IMR-90 (cell line): Measurements from ENCODE around the gene JCAD. TPM values are rescaled to one million over a fixed set of nuclear protein-coding genes. Genes with fewer than 3 reads are reported as not detected.

Experiments used
- ATAC-seq: fragments of 200-7000 bp; cut with Tn5 transposase; 2 replicates; pipeline ENCODE4 v1.9.1; 2020; ENCODE audit warnings: low read depth, mild to moderate bottlenecking, moderate library complexity
- BruUV-seq: library from RNA; stranded (reverse); fragments of 400-500 nt; replicated peaks from 2 replicates; lab custom pipeline; 2021; lab: Mats Ljungman, UMichigan
- CTCF ChIA-PET: fragments of 300-600 bp; formaldehyde crosslinking; extraction: SDS; loops from one replicate; lab custom pipeline; 2021; ENCODE audit warnings: antibody characterized with exemption; lab: Yijun Ruan, JAX
- POLR2A ChIA-PET: fragments of 300-600 bp; sonication (Branson Sonifier 250); formaldehyde crosslinking; loops from one replicate; lab custom pipeline; 2022; ENCODE audit warnings: antibody characterized with exemption; ENCODE audit not compliant: unreplicated experiment; lab: Charles Lee
- DNase-seq: peaks from one replicate; pipeline ENCODE4 v3.0.0; 2013
- H2AFZ ChIP-seq: replicated peaks from 2 replicates; pipeline ENCODE3; 2013; ENCODE audit warnings: low read length, mild to moderate bottlenecking; ENCODE audit not compliant: poor library complexity
- H2AK5ac ChIP-seq: 2 replicates; pipeline ENCODE4 v1.6.1; 2013; ENCODE audit warnings: low read depth, low read length, inconsistent platforms
- H2AK9ac ChIP-seq: replicated peaks from 2 replicates; pipeline ENCODE3; 2013; ENCODE audit warnings: mild to moderate bottlenecking, low read depth, low read length, moderate library complexity; ENCODE audit not compliant: poor library complexity
- H2BK120ac ChIP-seq: 2 replicates; pipeline ENCODE4 v1.6.1; 2013; ENCODE audit warnings: low read depth, low read length, inconsistent platforms
- H2BK15ac ChIP-seq: 3 replicates; pipeline ENCODE4 v1.6.1; 2013; ENCODE audit warnings: low read depth, low read length, inconsistent platforms
- H2BK20ac ChIP-seq: 2 replicates; pipeline ENCODE4 v1.6.1; 2013; ENCODE audit warnings: low read depth, mild to moderate bottlenecking, inconsistent platforms, low read length, moderate library complexity
- H2BK5ac ChIP-seq: 2 replicates; pipeline ENCODE4 v1.6.1; 2013; ENCODE audit warnings: mild to moderate bottlenecking, low read depth, low read length, inconsistent platforms; ENCODE audit not compliant: poor library complexity, severe bottlenecking
- H3K14ac ChIP-seq: replicated peaks from 2 replicates; pipeline ENCODE4 v1.6.1; 2013; ENCODE audit warnings: low read depth, low read length, inconsistent platforms
- H3K18ac ChIP-seq: 2 replicates; pipeline ENCODE4 v1.6.1; 2013; ENCODE audit warnings: low read depth, low read length, control low read depth
- H3K23ac ChIP-seq: 2 replicates; pipeline ENCODE4 v1.6.1; 2013; ENCODE audit warnings: low read depth, low read length, inconsistent platforms
- H3K27ac ChIP-seq: 2 replicates; pipeline ENCODE4 v1.5.1; 2013; ENCODE audit warnings: mild to moderate bottlenecking, control low read depth, low read length; ENCODE audit not compliant: insufficient read depth
- H3K27me3 ChIP-seq: 2 replicates; pipeline ENCODE4 v1.6.1; 2013; ENCODE audit warnings: low read length; ENCODE audit not compliant: control insufficient read depth, insufficient read depth
- H3K36me3 ChIP-seq: 2 replicates; pipeline ENCODE4 v1.6.1; 2013; ENCODE audit warnings: low read length, mixed read lengths; ENCODE audit not compliant: control insufficient read depth, insufficient read depth
- H3K4ac ChIP-seq: 2 replicates; pipeline ENCODE4 v1.6.1; 2013; ENCODE audit warnings: low read depth, low read length, inconsistent platforms
- H3K4me1 ChIP-seq: 2 replicates; pipeline ENCODE4 v1.6.1; 2013; ENCODE audit warnings: low read length, mixed read lengths; ENCODE audit not compliant: control insufficient read depth, insufficient read depth
- H3K4me2 ChIP-seq: 2 replicates; pipeline ENCODE4 v1.6.1; 2013; ENCODE audit warnings: low read depth, mild to moderate bottlenecking, control low read depth, low read length, moderate library complexity
- H3K4me3 ChIP-seq: 2 replicates; pipeline ENCODE4 v1.5.1; 2013; ENCODE audit warnings: low read depth, mild to moderate bottlenecking, control low read depth, low read length, moderate library complexity; ENCODE audit not compliant: insufficient read depth
- H3K56ac ChIP-seq: 2 replicates; pipeline ENCODE4 v1.6.1; 2013; ENCODE audit warnings: low read length, inconsistent platforms; ENCODE audit not compliant: insufficient read depth; ENCODE audit errors: extremely low read depth
- H3K79me1 ChIP-seq, 2 experiments: 2 replicates each; pipeline ENCODE4 v1.6.1; 2013; ENCODE audit warnings: low read length in 2 of 2, inconsistent platforms in 1 of 2, low read depth in 1 of 2
- H3K9ac ChIP-seq: 2 replicates; pipeline ENCODE4 v1.6.1; 2013; ENCODE audit warnings: low read depth, low read length, control low read depth
- H3K9me1 ChIP-seq: 2 replicates; pipeline ENCODE4 v1.6.1; 2013; ENCODE audit warnings: low read length, inconsistent platforms; ENCODE audit not compliant: insufficient read depth
- H3K9me3 ChIP-seq: 2 replicates; pipeline ENCODE4 v1.6.1; 2013; ENCODE audit warnings: low read length; ENCODE audit not compliant: control insufficient read depth, insufficient read depth
- H4K20me1 ChIP-seq: 2 replicates; pipeline ENCODE4 v1.6.1; 2013; ENCODE audit warnings: low read length, inconsistent platforms; ENCODE audit not compliant: insufficient read depth
- H4K5ac ChIP-seq: 2 replicates; pipeline ENCODE4 v1.6.1; 2013; ENCODE audit warnings: mild to moderate bottlenecking, low read depth, low read length, control low read depth
- H4K8ac ChIP-seq, 2 experiments: 2 replicates each; pipeline ENCODE4 v1.6.1; 2013; ENCODE audit warnings: low read depth in 2 of 2, low read length in 2 of 2, control low read depth in 1 of 2, inconsistent platforms in 1 of 2
- H4K91ac ChIP-seq: 2 replicates; pipeline ENCODE4 v1.6.1; 2013; ENCODE audit warnings: low read depth, low read length, inconsistent platforms; ENCODE audit not compliant: insufficient read depth
- BHLHE40 ChIP-seq: fragments of 150-350 bp; IDR thresholded peaks from 2 replicates; pipeline ENCODE4 v1.6.1; 2016; ENCODE audit warnings: mild to moderate bottlenecking, low read depth, low read length
- CEBPB ChIP-seq: IDR thresholded peaks from 2 replicates; pipeline ENCODE4 v1.6.1; 2012; ENCODE audit warnings: low read depth, low read length, improper control_type of control experiment
- CTCF ChIP-seq: conservative IDR thresholded peaks from 2 replicates; pipeline ENCODE4 v1.5.1; 2012; ENCODE audit warnings: mild to moderate bottlenecking, low read depth, low read length, improper control_type of control experiment
- ELK1 ChIP-seq: fragments of 150-350 bp; IDR thresholded peaks from 2 replicates; pipeline ENCODE4 v1.6.1; 2016; ENCODE audit warnings: low read depth, mild to moderate bottlenecking, low read length, moderate library complexity, borderline replicate concordance
- MAZ ChIP-seq: IDR thresholded peaks from 2 replicates; pipeline ENCODE4 v1.6.1; 2012; ENCODE audit warnings: low read depth, mild to moderate bottlenecking, low read length, improper control_type of control experiment, moderate library complexity, borderline replicate concordance
- MXI1 ChIP-seq: IDR thresholded peaks from 2 replicates; pipeline ENCODE4 v1.6.1; 2012; ENCODE audit warnings: low read depth, mild to moderate bottlenecking, low read length, moderate library complexity, borderline replicate concordance
- NFE2L2 ChIP-seq: fragments of 150-350 bp; IDR thresholded peaks from 2 replicates; pipeline ENCODE4 v1.6.1; 2016; ENCODE audit warnings: low read depth, mild to moderate bottlenecking, low read length
- POLR2A ChIP-seq: IDR thresholded peaks from 2 replicates; pipeline ENCODE4 v1.6.1; 2012; ENCODE audit warnings: mild to moderate bottlenecking, low read depth, low read length
- RAD21 ChIP-seq: IDR thresholded peaks from 2 replicates; pipeline ENCODE4 v1.6.1; 2012; ENCODE audit warnings: low read length, improper control_type of control experiment
- RCOR1 ChIP-seq: IDR thresholded peaks from 2 replicates; pipeline ENCODE4 v1.6.1; 2012; ENCODE audit warnings: mild to moderate bottlenecking, low read length, improper control_type of control experiment; ENCODE audit not compliant: insufficient replicate concordance
- RFX5 ChIP-seq: IDR thresholded peaks from 2 replicates; pipeline ENCODE4 v1.8.0; 2012; ENCODE audit warnings: low read depth, mild to moderate bottlenecking, low read length, moderate library complexity
- SMC3 ChIP-seq: fragments of 150-350 bp; IDR thresholded peaks from 2 replicates; pipeline ENCODE4 v1.6.1; 2016; ENCODE audit warnings: low read depth, mild to moderate bottlenecking, antibody characterized with exemption, low read length, moderate library complexity
- USF2 ChIP-seq: fragments of 150-350 bp; IDR thresholded peaks from 2 replicates; pipeline ENCODE4 v1.6.1; 2017; ENCODE audit warnings: mild to moderate bottlenecking, antibody characterized with exemption, low read length, low read depth
- WGBS, 2 experiments: methylation state at CpG; one replicate each; pipeline versions ENCODE4 v1.1.5 to v1.1.7; 2013; ENCODE audit warnings: missing lambda C conversion rate in 2 of 2; ENCODE audit not compliant: insufficient read length in 1 of 2; ENCODE audit errors: extremely low coverage in 2 of 2; 5-methylcytosine and 5-hydroxymethylcytosine counted together
- dilution Hi-C: fragments of 300-500 bp; cut with HindIII; formaldehyde crosslinking; loops from one replicate; pipeline ENCODE4 v1.14.3; 2018; ENCODE audit warnings: low sequenced_read_pairs; ENCODE audit not compliant: unreplicated experiment
- in situ Hi-C: fragments of 300-500 bp; cut with MboI; formaldehyde crosslinking; loops from 3 replicates; pipeline ENCODE4 v1.14.3; 2019; ENCODE audit warnings: low sequenced_read_pairs, inconsistent platforms, mixed read lengths
- intact Hi-C: fragments of 100-400 bp; cut with micrococcal nuclease; formaldehyde crosslinking; loops from 2 replicates; pipeline ENCODE4 v1.10.0; 2022
- polyA plus RNA-seq, 3 experiments: library from polyadenylated mRNA; depleted of rRNA; stranded (reverse); fragments of >200 nt; gene quantifications; 2 replicates each; pipeline ENCODE4 v1.2.3, GENCODE V29; 2012; ENCODE audit warnings: low replicate concordance in 1 of 3
- total RNA-seq: library from RNA; depleted of rRNA; stranded (reverse); fragments of >200 nt; gene quantifications from 2 replicates; pipeline ENCODE4 v1.2.3, GENCODE V29; 2012

Gene JCAD
- total and polyA plus RNA-seq, 2 of the 4 experiments (the other 2 are of a cell fraction): 15.9 to 16.8 TPM

- Histone ChIP-seq H2AK9ac (no peak overlapping the region), H3K9me3 (no peaks in the 10 kb centered on the region), H3K27me3 (no peaks in the 10 kb centered on the region), H3K9me1 (peaks cover 16% of the 10 kb centered on the region), H2BK5ac (no peak overlapping the region), H3K23ac (no peak overlapping the region), H4K8ac (no peak overlapping the region), H3K14ac (no peak overlapping the region), H2BK20ac (no peak overlapping the region), H3K4me1 (peaks cover 12% of the 10 kb centered on the region), H2AK5ac (no peak overlapping the region), H3K9ac (no peak overlapping the region), H2BK120ac (no peak overlapping the region), H3K79me1 (peaks cover 35 to 78% of the 10 kb centered on the region in 2 experiments), H4K91ac (no peak overlapping the region), H2AFZ (no peak overlapping the region), H4K5ac (no peak overlapping the region), H3K36me3 (peaks cover 37% of the 10 kb centered on the region), H3K4me2 (no peak overlapping the region), H3K4me3 (no peak overlapping the region), H3K56ac (no peak overlapping the region), H4K20me1 (peaks cover 55% of the 10 kb centered on the region), H2BK15ac (no peak overlapping the region), H3K4ac (no peak overlapping the region), H3K27ac (no peak overlapping the region), H3K18ac (no peak overlapping the region)
- POLR2A ChIA-PET: no interaction called here
- BruUV-seq: no TSS peak
- ATAC-seq: no peak
- CTCF ChIA-PET: no interaction called here
- DNase-seq: no peak
- in situ Hi-C loops (no loop called here), intact Hi-C loops (no loop called here), dilution Hi-C loops (no loop called here)
- WGBS, 2 experiments: no CpG with 5 or more reads among the region's 6 CpGs
- TF ChIP-seq POLR2A: no peak
- TF ChIP-seq CTCF: no peak
- TF ChIP-seq NFE2L2: no peak
- TF ChIP-seq ELK1: no peak
- TF ChIP-seq BHLHE40: no peak
- no peak for TF ChIP-seq RFX5
- TF ChIP-seq MAZ: no peak
- TF ChIP-seq SMC3: no peak
- TF ChIP-seq RAD21: no peak
- no peak for TF ChIP-seq RCOR1
- TF ChIP-seq MXI1: no peak
- TF ChIP-seq CEBPB: no peak
- no peak for TF ChIP-seq USF2
Measured at GRCh38 chr10:30018496-30018895, 40.9 kb downstream of the JCAD start.
